Measurements from ENCODE around the gene PNLIPRP2.

The PNLIPRP2 gene

DNA sequence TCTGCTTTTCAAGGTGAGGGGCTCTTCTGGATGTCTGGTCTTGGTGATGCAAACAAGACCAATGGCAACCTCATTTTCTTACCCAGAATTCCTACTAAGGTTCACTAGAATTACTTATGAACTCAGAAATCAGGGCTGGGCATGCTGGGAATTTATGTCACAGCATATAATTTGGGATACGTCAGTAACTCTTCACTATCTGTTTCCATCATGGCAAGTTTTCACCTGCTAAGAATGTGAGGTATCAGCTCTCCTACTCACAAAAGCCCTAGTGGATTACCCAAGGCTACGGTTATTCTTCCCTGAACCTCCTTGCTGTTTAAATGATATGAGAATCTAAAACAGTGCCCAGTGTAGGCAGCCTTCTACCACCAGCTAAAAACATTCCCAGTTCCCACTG, 53.1 kb downstream of the PNLIPRP2 start:
- no peaks in the 10 kb centered on the region for H3K9me3 Mint-ChIP-seq
- no peaks in the 10 kb centered on the region for H3K4me1 Mint-ChIP-seq (ENCODE audit: low read depth)
- H3K4me3 Mint-ChIP-seq: no peak overlapping the region
- peaks cover 5% of the 10 kb centered on the region for H3K27me3 Mint-ChIP-seq (ENCODE audit: low read depth)
- no peaks in the 10 kb centered on the region for H3K36me3 Mint-ChIP-seq (ENCODE audit: low read depth)
- H3K27ac Mint-ChIP-seq: no peak overlapping the region

DNA sequence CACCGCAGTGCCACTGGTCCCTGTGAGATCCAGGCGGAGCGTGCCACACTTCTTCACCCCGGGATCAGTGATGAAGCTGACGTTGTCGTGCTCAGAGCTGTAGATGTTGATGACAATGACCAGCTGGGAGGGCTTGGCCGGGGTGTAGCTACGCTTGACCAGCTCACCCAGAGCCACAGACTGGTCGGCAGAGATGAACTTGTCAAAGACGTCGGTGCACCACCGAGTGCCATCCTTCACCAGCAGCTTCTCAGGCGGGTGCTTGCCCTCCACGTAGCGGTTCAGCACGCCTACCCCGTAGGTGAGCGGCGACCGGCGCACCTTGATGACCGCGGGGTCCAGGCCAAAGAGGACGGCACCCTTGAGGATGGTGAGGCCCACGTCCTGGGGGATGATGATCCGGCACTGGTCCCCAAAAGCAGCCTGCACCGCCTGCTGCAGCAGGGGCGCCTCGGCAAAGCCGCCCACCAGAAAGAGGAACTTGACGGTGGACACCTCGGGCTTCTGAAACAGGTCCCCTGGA, 54.2 kb downstream of the PNLIPRP2 start:
- Mint-ChIP-seq H3K4me3 (no peak overlapping the region), H3K4me1 (ENCODE audit: low read depth) (no peaks in the 10 kb centered on the region), H3K27ac (no peak overlapping the region), H3K9me3 (no peaks in the 10 kb centered on the region), H3K27me3 (ENCODE audit: low read depth) (peaks cover 5% of the 10 kb centered on the region), H3K36me3 (ENCODE audit: low read depth) (no peaks in the 10 kb centered on the region)

DNA sequence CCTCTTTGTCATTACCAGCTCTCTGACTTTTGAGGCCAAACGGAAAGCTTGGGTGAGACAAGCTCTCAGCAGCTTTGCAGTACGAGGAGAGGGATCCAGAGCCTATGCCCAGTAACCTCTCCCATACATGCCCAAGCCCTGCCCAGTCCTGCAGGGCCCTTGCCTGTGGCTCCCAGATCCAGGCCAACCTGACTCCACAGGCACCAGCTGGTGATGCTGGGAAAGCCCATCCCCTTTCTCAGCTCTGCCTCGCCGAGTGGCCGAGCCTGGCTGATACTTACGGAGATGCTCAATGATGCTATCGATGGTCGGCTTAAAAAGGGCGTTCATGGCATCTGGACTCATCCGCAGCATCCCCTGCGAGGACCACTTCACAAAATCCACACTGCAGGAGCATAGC, 55.4 kb downstream of the PNLIPRP2 start:
- Mint-ChIP-seq H3K9me3 (no peaks in the 10 kb centered on the region), H3K36me3 (ENCODE audit: low read depth) (no peaks in the 10 kb centered on the region), H3K4me1 (ENCODE audit: low read depth) (no peaks in the 10 kb centered on the region), H3K27me3 (ENCODE audit: low read depth) (peaks cover 5% of the 10 kb centered on the region), H3K4me3 (no peak overlapping the region), H3K27ac (no peak overlapping the region)

DNA sequence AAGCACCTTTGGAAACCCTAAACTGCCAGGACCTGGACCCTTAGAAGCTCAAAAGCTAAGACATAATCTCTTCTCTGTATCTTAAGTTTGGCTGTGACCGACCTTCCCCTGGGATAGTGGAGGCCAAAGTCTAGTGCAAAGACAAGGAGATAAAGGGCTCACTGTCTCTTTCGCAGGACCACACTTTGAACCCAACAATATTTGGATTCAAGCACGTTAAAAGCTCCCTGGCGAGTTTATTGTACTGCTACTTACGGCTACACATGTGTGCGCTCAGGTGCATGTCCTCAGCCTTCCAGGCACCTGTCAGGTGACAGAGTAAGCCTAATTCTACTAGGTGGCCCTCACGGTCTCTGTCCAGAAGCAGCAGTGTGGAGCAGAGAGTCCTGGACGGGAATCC, 55.9 kb downstream of the PNLIPRP2 start:
- H3K27me3 Mint-ChIP-seq (ENCODE audit: low read depth): peaks cover 1% of the 10 kb centered on the region
- H3K36me3 Mint-ChIP-seq (ENCODE audit: low read depth): no peaks in the 10 kb centered on the region
- H3K9me3 Mint-ChIP-seq: no peaks in the 10 kb centered on the region
- no peak overlapping the region for H3K27ac Mint-ChIP-seq
- no peaks in the 10 kb centered on the region for H3K4me1 Mint-ChIP-seq (ENCODE audit: low read depth)
- H3K4me3 Mint-ChIP-seq: no peak overlapping the region

DNA sequence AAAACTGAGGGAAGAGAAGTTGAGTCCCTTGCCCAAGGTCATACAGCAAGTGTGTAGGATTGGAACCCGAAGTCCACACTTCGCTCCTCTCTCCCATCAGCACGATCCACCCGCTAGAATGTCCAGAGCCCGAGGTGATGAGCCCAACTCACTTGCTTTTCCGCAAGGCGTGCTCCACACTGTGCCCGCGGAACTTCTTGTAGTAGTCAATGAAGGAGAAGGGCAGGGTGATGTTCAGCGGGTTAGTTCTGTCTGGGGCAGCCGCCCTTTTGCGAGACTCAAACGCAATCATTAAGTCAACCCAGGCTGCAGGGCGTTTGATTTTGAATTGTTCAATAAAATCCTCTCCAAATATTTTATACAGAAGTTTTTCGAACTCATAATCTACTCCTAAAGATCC, 58.6 kb downstream of the PNLIPRP2 start:
- no peak overlapping the region for H3K27ac Mint-ChIP-seq
- peaks cover 2% of the 10 kb centered on the region for H3K4me1 Mint-ChIP-seq (ENCODE audit: low read depth)
- no peaks in the 10 kb centered on the region for H3K9me3 Mint-ChIP-seq
- no peak overlapping the region for H3K4me3 Mint-ChIP-seq
- H3K27me3 Mint-ChIP-seq (ENCODE audit: low read depth): no peaks in the 10 kb centered on the region
- no peaks in the 10 kb centered on the region for H3K36me3 Mint-ChIP-seq (ENCODE audit: low read depth)

DNA sequence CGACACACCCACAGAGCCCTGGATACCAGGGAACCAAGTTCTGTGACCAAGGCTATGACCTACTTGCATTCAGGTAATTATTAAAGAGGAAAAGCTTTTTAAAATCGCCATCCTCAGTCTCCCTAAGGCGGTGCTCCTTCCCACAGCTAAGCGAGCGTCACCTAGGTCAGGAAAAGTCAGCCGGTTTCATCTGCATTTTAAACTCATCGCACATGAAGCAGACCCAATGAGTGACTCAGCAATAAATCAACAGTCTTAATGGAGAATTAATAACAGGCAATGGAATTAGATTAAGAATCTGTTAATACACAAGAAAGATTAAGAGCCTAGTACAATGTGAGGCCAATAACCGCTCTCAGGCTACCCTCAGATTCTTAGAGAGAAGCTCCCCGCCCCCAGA, 62.4 kb downstream of the PNLIPRP2 start:
- H3K27me3 Mint-ChIP-seq (ENCODE audit: low read depth): no peaks in the 10 kb centered on the region
- no peak overlapping the region for H3K4me3 Mint-ChIP-seq
- H3K9me3 Mint-ChIP-seq: no peaks in the 10 kb centered on the region
- H3K27ac Mint-ChIP-seq: no peak overlapping the region
- H3K4me1 Mint-ChIP-seq (ENCODE audit: low read depth): peaks cover 2% of the 10 kb centered on the region
- no peaks in the 10 kb centered on the region for H3K36me3 Mint-ChIP-seq (ENCODE audit: low read depth)

DNA sequence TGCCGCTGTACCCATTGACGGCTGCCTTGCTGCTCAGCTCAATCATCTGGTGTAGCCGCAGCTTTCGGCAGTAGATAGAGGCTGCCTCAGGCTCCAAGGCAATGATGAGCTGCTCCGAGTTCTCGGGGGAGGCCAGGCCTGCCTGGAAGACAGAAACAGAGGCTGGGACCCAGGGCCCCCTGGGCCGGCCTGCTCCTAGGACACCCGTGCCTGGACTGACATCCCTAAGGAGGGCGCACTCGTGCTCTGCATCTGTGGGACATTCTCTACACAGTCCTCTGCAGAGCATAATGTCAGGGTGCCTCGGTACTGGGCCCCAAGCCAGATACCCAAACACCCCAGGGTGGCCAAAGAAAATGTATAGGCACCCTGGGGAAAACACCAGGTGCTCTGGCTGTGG, 63.1 kb downstream of the PNLIPRP2 start:
- H3K27me3 Mint-ChIP-seq (ENCODE audit: low read depth): no peaks in the 10 kb centered on the region
- H3K4me1 Mint-ChIP-seq (ENCODE audit: low read depth): peaks cover 2% of the 10 kb centered on the region
- H3K4me3 Mint-ChIP-seq: no peak overlapping the region
- H3K36me3 Mint-ChIP-seq (ENCODE audit: low read depth): no peaks in the 10 kb centered on the region
- no peaks in the 10 kb centered on the region for H3K9me3 Mint-ChIP-seq
- no peak overlapping the region for H3K27ac Mint-ChIP-seq

DNA sequence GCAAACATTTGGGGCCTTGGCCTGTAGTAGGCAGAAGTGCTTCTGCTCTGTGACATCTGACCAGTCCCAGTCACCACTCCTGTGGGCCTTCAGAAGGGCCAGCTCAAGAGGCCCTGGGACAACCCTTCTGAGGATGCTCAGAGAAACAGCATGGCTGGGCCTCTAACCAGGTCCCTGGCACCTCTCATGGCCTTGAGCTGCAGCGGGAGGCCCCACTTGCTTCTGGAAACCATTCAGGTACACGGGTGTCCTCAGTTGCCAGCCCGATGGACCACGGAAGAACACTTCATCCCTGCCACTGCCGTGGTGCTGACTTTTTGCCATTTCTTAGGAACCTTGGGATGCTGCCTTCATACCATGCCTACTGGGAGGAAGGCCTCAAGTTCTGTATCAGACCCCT, 64.0 kb downstream of the PNLIPRP2 start:
- peaks cover 4% of the 10 kb centered on the region for H3K27me3 Mint-ChIP-seq (ENCODE audit: low read depth)
- no peak overlapping the region for H3K4me3 Mint-ChIP-seq
- no peaks in the 10 kb centered on the region for H3K9me3 Mint-ChIP-seq
- H3K36me3 Mint-ChIP-seq (ENCODE audit: low read depth): no peaks in the 10 kb centered on the region
- no peak overlapping the region for H3K27ac Mint-ChIP-seq
- H3K4me1 Mint-ChIP-seq (ENCODE audit: low read depth): peaks cover 2% of the 10 kb centered on the region

DNA sequence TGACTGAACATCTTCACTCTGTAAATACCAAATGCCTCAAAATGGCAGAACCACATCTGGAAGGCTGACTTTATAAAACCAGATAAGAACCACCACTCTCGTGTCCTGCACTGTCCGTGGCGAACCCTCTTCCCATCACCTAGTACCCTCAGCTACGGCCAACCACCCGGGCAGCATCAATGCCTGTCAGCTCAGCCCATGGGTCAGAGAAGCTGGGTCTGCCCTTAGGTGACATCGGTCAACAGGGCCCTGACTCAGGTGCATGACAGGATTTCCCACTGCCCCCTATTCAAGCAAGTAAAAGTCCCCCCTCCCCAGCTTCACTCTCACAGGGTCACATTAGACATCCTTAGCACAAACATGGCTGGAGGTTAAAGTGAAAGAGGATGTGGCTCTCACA, 65.1 kb downstream of the PNLIPRP2 start:
- Mint-ChIP-seq H3K9me3 (no peaks in the 10 kb centered on the region), H3K4me1 (ENCODE audit: low read depth) (peaks cover 2% of the 10 kb centered on the region), H3K4me3 (no peak overlapping the region), H3K36me3 (ENCODE audit: low read depth) (no peaks in the 10 kb centered on the region), H3K27ac (no peak overlapping the region), H3K27me3 (ENCODE audit: low read depth) (peaks cover 4% of the 10 kb centered on the region)

DNA sequence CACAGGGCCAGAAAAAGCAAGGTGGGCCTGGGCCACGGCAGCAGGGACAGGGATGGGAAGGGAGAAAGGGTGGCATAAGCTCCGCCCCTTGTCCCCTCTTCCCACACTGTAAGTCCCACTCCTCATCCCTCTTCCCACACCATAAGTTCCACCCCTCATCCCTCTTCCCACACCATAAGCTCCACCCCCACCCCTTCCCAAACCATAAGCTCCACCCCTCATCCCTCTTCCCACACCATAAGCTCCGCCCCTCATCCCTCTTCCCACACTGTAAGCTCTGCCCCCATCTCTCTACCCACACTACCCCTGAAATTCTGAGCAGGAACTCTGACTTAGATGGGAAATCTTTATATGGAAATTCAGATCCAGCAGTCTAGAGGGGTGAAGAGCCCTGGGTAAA, 65.9 kb downstream of the PNLIPRP2 start:
- no peak overlapping the region for H3K4me3 Mint-ChIP-seq
- peaks cover 4% of the 10 kb centered on the region for H3K27me3 Mint-ChIP-seq (ENCODE audit: low read depth)
- no peak overlapping the region for H3K27ac Mint-ChIP-seq
- H3K9me3 Mint-ChIP-seq: no peaks in the 10 kb centered on the region
- peaks cover 2% of the 10 kb centered on the region for H3K4me1 Mint-ChIP-seq (ENCODE audit: low read depth)
- no peaks in the 10 kb centered on the region for H3K36me3 Mint-ChIP-seq (ENCODE audit: low read depth)

DNA sequence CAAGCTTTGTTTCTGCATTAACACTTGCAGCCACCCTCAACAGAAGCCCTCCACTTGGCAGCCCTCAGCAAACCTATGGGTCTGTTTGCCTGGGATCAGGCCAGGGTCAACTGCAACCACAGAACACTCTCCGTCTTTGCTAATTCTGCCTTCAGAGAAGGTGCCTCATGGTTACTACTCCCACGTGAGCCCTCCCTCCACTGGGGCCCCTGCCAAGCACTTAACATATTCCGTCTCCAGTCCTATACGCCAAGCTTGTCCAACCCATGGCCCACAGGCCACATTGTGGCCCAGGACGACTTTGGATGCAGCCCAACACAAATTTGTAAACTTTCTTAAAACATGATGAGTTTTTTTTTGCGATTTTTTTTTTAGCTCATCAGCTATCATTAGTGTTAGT, 66.9 kb downstream of the PNLIPRP2 start:
- Mint-ChIP-seq H3K36me3 (ENCODE audit: low read depth) (no peaks in the 10 kb centered on the region), H3K27me3 (ENCODE audit: low read depth) (peaks cover 4% of the 10 kb centered on the region)

DNA sequence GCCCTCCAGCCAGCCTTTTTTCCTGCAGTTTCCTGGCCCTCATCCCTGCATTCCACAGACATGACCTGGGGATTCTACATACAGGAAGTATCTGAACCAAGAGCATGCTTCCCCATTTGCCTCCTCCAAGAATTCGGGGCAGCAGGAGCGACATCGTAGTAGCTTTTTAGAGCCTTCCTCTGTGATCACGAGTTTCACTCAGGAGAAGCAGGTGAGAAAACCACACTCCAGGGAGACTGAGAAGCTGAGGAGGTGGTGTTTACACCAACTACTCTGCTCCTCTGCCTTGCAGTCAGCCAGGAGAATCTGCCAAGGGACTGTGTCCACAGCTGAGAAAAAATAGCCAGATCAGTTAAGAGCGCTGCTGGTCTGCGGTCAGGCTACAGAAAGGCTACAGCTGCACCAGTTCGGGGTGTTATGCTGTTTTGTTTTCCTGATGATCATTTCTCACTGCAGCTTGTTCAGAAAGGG, 67.5 kb downstream of the PNLIPRP2 start:
- Mint-ChIP-seq H3K27ac (no peak overlapping the region), H3K36me3 (ENCODE audit: low read depth) (no peaks in the 10 kb centered on the region), H3K27me3 (ENCODE audit: low read depth) (peaks cover 4% of the 10 kb centered on the region), H3K9me3 (no peaks in the 10 kb centered on the region), H3K4me3 (no peak overlapping the region), H3K4me1 (ENCODE audit: low read depth) (no peaks in the 10 kb centered on the region)

More for the DNA sequence above, 66.9 kb downstream of the PNLIPRP2 start:
- Mint-ChIP-seq H3K4me1 (ENCODE audit: low read depth) (no peaks in the 10 kb centered on the region), H3K4me3 (no peak overlapping the region), H3K9me3 (no peaks in the 10 kb centered on the region), H3K27ac (no peak overlapping the region)

DNA sequence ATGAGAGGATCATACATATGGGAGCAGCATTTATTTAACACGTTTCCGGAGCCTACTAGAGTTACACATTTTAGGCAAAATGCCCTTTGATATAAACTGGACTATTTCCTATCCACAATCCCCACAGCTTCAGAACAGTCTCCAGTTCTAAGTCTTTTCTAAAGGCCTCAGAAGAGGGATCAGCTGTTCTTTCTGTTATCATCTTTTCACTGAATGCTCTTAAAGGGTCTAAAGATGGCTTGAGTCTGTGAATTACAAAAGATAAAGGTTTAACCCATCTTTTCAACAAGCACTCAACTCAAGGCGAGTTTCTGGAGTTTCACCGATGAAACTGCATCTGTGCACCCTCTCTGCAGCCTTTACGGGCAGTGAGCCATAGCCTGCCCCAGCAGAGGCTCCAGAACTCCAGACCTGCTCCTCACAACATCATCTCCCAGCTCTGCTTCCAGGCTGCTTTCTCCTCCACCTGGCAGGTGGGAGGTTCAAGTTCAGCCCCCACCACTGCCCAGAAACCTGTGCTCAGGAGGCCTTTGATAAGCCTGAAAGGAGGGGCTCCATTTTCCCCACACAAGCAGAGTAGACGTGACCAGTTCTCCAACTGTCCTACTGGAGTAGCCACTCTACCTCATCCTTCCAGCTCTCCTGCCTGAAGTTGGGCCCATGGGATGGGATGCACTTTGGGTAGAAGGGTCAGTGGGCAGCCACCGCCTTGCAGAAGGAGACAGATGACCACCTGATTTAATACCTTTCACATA, 68.2 kb downstream of the PNLIPRP2 start:
- no peak overlapping the region for H3K27ac Mint-ChIP-seq
- H3K4me1 Mint-ChIP-seq (ENCODE audit: low read depth): no peaks in the 10 kb centered on the region
- H3K27me3 Mint-ChIP-seq (ENCODE audit: low read depth): peaks cover 4% of the 10 kb centered on the region
- H3K36me3 Mint-ChIP-seq (ENCODE audit: low read depth): no peaks in the 10 kb centered on the region
- no peak overlapping the region for H3K4me3 Mint-ChIP-seq
- H3K9me3 Mint-ChIP-seq: no peaks in the 10 kb centered on the region

DNA sequence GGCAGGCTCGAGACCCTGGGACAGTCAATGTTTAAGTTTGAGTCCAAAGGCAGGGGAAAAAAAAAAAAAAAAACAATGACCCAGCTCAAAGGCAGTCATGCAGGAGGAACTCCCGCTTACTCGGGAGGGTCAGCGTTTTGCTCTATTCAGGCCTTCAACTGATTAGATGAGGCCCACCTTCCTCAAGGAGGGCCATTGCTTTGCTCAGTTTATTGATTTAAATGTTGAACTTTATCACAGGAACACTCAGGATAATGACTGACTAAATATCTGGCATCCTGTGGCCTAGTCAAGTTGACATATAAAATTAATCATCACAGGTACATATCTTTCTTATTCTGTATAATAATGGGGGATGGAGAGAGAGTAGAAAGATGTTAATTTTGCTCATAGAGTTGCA, 69.0 kb downstream of the PNLIPRP2 start:
- no peaks in the 10 kb centered on the region for H3K9me3 Mint-ChIP-seq
- peaks cover 4% of the 10 kb centered on the region for H3K27me3 Mint-ChIP-seq (ENCODE audit: low read depth)
- H3K36me3 Mint-ChIP-seq (ENCODE audit: low read depth): no peaks in the 10 kb centered on the region
- H3K4me1 Mint-ChIP-seq (ENCODE audit: low read depth): no peaks in the 10 kb centered on the region
- H3K4me3 Mint-ChIP-seq: no peak overlapping the region
- H3K27ac Mint-ChIP-seq: no peak overlapping the region

DNA sequence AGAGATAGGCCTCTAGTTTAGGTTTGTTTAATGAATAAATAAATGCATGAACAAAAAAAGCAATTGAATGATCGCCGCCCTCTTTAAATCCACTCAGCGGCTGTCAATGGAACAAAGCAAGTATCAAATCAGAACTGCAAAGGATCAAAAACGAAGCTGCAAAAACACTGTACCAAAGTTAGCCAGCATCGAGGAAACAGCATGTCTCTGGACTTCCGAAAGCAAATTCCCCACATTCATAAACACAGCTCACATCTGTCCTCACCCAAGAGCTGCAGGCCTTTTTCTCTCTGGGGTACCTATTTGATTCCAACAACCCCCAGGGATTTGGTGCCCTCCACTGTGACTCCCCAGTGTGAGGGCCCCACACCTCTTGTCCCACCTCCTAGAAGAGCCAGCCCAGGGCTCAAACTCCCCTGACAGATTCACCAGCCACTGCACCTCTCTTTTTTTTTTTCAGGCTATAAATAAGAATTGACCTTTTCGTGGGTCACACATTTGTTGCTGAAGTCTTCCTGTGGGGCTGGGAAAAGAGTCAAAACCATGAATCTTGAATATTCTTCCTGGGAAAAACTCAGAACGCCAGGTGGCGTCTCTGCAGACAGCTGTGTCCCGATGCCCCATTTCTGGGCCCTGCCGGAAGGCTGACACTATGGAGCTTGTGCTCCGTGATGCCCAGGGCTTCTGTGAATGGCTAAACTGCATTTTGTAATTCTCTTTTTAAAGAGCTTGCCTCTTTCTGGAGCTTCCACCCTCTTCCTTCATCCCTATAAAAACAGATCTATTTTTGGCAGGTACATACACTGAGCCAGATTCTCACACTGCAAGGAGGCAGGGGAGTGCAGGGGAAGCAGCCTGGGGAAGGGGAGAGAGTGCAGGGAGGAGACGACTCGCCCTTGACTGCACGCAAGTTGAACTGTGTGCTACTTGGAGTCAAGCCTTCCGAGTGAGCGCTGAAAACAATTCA, 69.9 kb downstream of the PNLIPRP2 start:
- no peak overlapping the region for H3K4me3 Mint-ChIP-seq
- no peaks in the 10 kb centered on the region for H3K4me1 Mint-ChIP-seq (ENCODE audit: low read depth)
- peaks cover 4% of the 10 kb centered on the region for H3K27me3 Mint-ChIP-seq (ENCODE audit: low read depth)
- no peaks in the 10 kb centered on the region for H3K36me3 Mint-ChIP-seq (ENCODE audit: low read depth)
- no peaks in the 10 kb centered on the region for H3K9me3 Mint-ChIP-seq
- no peak overlapping the region for H3K27ac Mint-ChIP-seq

Data from T-helper 1 cell treated with Interleukin-12 subunit alpha and Interleukin-12 subunit beta and Interleukin-4 antibody, amounts not matched to agents 30 μg/mL and 1 μg/mL, for 36 hours (primary cell).